ENCODE results near the gene MFN2. TPM values are rescaled to one million over a fixed set of nuclear protein-coding genes. Genes with fewer than 3 reads are reported as not detected.

The MFN2 gene
- polyA plus RNA-seq: 60.6 and 64.9 TPM in 2 replicates
- polyA minus RNA-seq: 68.2 and 70.5 TPM in 2 replicates

GRCh38 chr1:11979851-11980675 is at the start of gene MFN2:
MFN2 (plus strand) TSS chr1:11980444; CDS start chr1:11989169, 8,725 bp downstream.
- Histone ChIP-seq H2AFZ (ENCODE audit: low read depth, low read length) (peak within 1 kb of the TSS; percentile 93), H3F3A (ENCODE audit: insufficient read depth, low read length, poor library complexity, severe bottlenecking) (no peaks in the 10 kb centered on the region)

More at GRCh38 chr1:11979851-11980675, at the start of gene MFN2:
- no peaks in the 10 kb centered on the region for H4K20me1 ChIP-seq (ENCODE audit: insufficient read depth)
- no peaks in the 10 kb centered on the region for H3K27me3 ChIP-seq (ENCODE audit: insufficient read depth, low read depth, low read length)
- peaks cover 29% of the 10 kb centered on the region for H3K79me2 ChIP-seq (replicated peaks; ENCODE audit: insufficient read depth, low read length)
- H3K4me3 ChIP-seq (ENCODE audit: low read length): peak within 1 kb of the TSS; percentile 100
- no peaks in the 10 kb centered on the region for H3K9me3 ChIP-seq (ENCODE audit: low read length)
- TF ChIP-seq EP300 (conservative IDR thresholded peaks at IDR 0.05; ENCODE audit: poor library complexity, severe bottlenecking) (peak; percentile 78), TAF1 (IDR thresholded peaks at IDR 0.05; ENCODE audit: low read depth) (peak; percentile 88), MXI1 (conservative IDR thresholded peaks at IDR 0.05; ENCODE audit: poor library complexity, severe bottlenecking) (peak; percentile 83), EZH2 (IDR thresholded peaks at IDR 0.05; ENCODE audit: borderline replicate concordance, insufficient read depth, low read length, poor library complexity, severe bottlenecking) (no peak), SMC3 (conservative IDR thresholded peaks at IDR 0.05; ENCODE audit: poor library complexity) (peak; percentile 18), CTCF (IDR thresholded peaks at IDR 0.05; ENCODE audit: poor library complexity, severe bottlenecking) (peak; percentile 23), REST (IDR thresholded peaks at IDR 0.05; ENCODE audit: borderline replicate concordance) (peak; percentile 88), RAD21 (conservative IDR thresholded peaks at IDR 0.05) (no peak), POLR2AphosphoS5 (IDR thresholded peaks at IDR 0.05) (peak; percentile 89)
- H3K9ac ChIP-seq (ENCODE audit: low read length): peak within 1 kb of the TSS; percentile 95
- no peaks in the 10 kb centered on the region for H3K36me3 ChIP-seq (ENCODE audit: insufficient read depth, low read length)
- H3K4me2 ChIP-seq (ENCODE audit: low read length): peak within 1 kb of the TSS; percentile 92
- H3K9me2 ChIP-seq (ENCODE audit: insufficient read depth, low read length): no peaks in the 10 kb centered on the region
- H3K27ac ChIP-seq (ENCODE audit: low read length): peak within 1 kb of the TSS; percentile 84

All from neural cell (in vitro differentiated cells).